NCI-H510A (cell line): Measurements from ENCODE around the gene GAL3ST2.
"Not testable (repeated sequence)": the region's sequence is repeated elsewhere in the genome, so short reads cannot be mapped to it uniquely, and the experiment has no call there.

ENCODE experiments used
- DNase-seq: peaks from one replicate; lab custom pipeline; 2025; lab: John Stamatoyannopoulos, UW

GAL3ST2 gene

GRCh38 chr2:241820625-241821384 lies 44.2 kb downstream of the GAL3ST2 start:
- DNase-seq: no peak

- no peak for DNase-seq
These were observed 45.0 kb downstream of the GAL3ST2 start for GRCh38 chr2:241821460-241822263.

- no peak for DNase-seq
These were observed 45.6 kb downstream of the GAL3ST2 start for GRCh38 chr2:241822264-241822623.

GRCh38 chr2:241823531-241824437 lies 47.2 kb downstream of the GAL3ST2 start:
- DNase-seq: not testable (repeated sequence)

GRCh38 chr2:241827394-241827793 lies 50.8 kb downstream of the GAL3ST2 start:
- no peak for DNase-seq

- DNase-seq: no peak
These were observed 56.6 kb downstream of the GAL3ST2 start for GRCh38 chr2:241833101-241833663.

- not testable (repeated sequence) for DNase-seq
These were observed 57.3 kb downstream of the GAL3ST2 start for GRCh38 chr2:241833756-241834526.

GRCh38 chr2:241834527-241835210 lies 58.0 kb downstream of the GAL3ST2 start:
- DNase-seq: no peak

GRCh38 chr2:241835611-241836010 lies 59.0 kb downstream of the GAL3ST2 start:
- no peak for DNase-seq

- no peak for DNase-seq
These were observed 59.7 kb downstream of the GAL3ST2 start for GRCh38 chr2:241836292-241836691.

- DNase-seq: no peak
These were observed 60.8 kb downstream of the GAL3ST2 start for GRCh38 chr2:241837197-241837965.

- no peak for DNase-seq
These were observed 64.8 kb downstream of the GAL3ST2 start for GRCh38 chr2:241841181-241842066.

- no peak for DNase-seq
These were observed 65.4 kb downstream of the GAL3ST2 start for GRCh38 chr2:241842067-241842415.

- DNase-seq: no peak
These were observed 66.1 kb downstream of the GAL3ST2 start for GRCh38 chr2:241842620-241843211.

GRCh38 chr2:241843321-241844065 lies 66.9 kb downstream of the GAL3ST2 start:
- DNase-seq: no peak

GRCh38 chr2:241844066-241844728 lies 67.6 kb downstream of the GAL3ST2 start:
- no peak for DNase-seq
